ENCODE data around the gene POLR1B. TPM values are rescaled to one million over a fixed set of nuclear protein-coding genes. Genes with fewer than 3 reads are reported as not detected.

POLR1B gene
- total and polyA plus RNA-seq, 10 of the 15 experiments (the other 5 are each of a cell fraction or from before 2014, with no cell fraction given), result 13.4 to 55.8 (median 35.9) TPM

DNA sequence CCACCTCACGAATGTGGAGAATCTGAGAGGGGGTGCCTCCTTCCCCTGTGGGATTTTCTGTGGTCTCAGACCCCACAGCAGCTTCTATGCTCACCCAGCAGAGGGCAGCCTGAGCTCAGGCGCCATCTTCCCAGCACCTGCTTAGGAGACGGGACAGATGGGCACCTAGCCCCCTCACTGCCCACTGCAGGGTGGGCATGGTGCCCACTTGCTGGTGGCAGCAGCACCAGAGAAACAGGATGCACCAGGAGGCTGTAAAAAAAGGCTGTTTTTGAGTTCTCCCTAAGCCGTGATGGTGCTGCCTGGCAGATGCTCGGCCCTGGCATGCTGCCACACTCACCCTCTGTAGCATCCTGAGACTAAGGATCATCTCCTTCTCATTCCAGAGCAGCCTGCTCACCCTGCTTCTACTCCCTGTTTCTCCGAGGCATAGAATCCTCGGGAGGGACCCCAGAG lies 84.4 kb downstream of the POLR1B start (continued):
- TF ChIP-seq SREBF1 (IDR thresholded peaks at IDR 0.05; ENCODE audit: low read length) (no peak), JUND (IDR thresholded peaks at IDR 0.05; ENCODE audit: low read depth, low read length) (no peak), MEF2B (IDR thresholded peaks at IDR 0.05; ENCODE audit: partially characterized antibody, poor library complexity, severe bottlenecking) (peak; percentile 36), KAT2A (conservative IDR thresholded peaks at IDR 0.05; ENCODE audit: control insufficient read depth, low read depth, low read length) (no peak), ETV6 (conservative IDR thresholded peaks at IDR 0.05 in 1 of 2, IDR thresholded peaks at IDR 0.05 in 1 of 2; ENCODE audit: borderline replicate concordance in 1 of 2, low read depth in 1 of 2) (no peak), ZZZ3 (IDR thresholded peaks at IDR 0.05; ENCODE audit: control insufficient read depth, insufficient read length, low read depth) (no peak), CBX5 (IDR thresholded peaks at IDR 0.05; ENCODE audit: low read depth) (no peak), E2F4 (IDR thresholded peaks at IDR 0.05; ENCODE audit: low read depth, low read length) (no peak), BCL3 (IDR thresholded peaks at IDR 0.05; ENCODE audit: borderline replicate concordance, insufficient read depth, low read depth, low read length, poor library complexity, severe bottlenecking) (no peak), ZNF274 (IDR thresholded peaks at IDR 0.05; ENCODE audit: insufficient read depth, insufficient read length) (no peak), EED (IDR thresholded peaks at IDR 0.05; ENCODE audit: low read depth) (no peak), BMI1 (IDR thresholded peaks at IDR 0.05; ENCODE audit: borderline replicate concordance) (no peak), CEBPB (IDR thresholded peaks at IDR 0.05; ENCODE audit: borderline replicate concordance in 1 of 2, low read depth in 2 of 2, low read length in 2 of 2) (no peak), NFYB (IDR thresholded peaks at IDR 0.05; ENCODE audit: insufficient read depth, low read depth, low read length) (no peak), ATF2 (IDR thresholded peaks at IDR 0.05; ENCODE audit: low read length) (no peak)
- TF ChIP-seq, protein P1, sequence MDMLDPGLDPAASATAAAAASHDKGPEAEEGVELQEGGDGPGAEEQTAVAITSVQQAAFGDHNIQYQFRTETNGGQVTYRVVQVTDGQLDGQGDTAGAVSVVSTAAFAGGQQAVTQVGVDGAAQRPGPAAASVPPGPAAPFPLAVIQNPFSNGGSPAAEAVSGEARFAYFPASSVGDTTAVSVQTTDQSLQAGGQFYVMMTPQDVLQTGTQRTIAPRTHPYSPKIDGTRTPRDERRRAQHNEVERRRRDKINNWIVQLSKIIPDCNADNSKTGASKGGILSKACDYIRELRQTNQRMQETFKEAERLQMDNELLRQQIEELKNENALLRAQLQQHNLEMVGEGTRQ (IDR thresholded peaks at IDR 0.05; ENCODE audit: borderline replicate concordance, low read depth, low read length), result no peak
- TF ChIP-seq, protein P2, sequence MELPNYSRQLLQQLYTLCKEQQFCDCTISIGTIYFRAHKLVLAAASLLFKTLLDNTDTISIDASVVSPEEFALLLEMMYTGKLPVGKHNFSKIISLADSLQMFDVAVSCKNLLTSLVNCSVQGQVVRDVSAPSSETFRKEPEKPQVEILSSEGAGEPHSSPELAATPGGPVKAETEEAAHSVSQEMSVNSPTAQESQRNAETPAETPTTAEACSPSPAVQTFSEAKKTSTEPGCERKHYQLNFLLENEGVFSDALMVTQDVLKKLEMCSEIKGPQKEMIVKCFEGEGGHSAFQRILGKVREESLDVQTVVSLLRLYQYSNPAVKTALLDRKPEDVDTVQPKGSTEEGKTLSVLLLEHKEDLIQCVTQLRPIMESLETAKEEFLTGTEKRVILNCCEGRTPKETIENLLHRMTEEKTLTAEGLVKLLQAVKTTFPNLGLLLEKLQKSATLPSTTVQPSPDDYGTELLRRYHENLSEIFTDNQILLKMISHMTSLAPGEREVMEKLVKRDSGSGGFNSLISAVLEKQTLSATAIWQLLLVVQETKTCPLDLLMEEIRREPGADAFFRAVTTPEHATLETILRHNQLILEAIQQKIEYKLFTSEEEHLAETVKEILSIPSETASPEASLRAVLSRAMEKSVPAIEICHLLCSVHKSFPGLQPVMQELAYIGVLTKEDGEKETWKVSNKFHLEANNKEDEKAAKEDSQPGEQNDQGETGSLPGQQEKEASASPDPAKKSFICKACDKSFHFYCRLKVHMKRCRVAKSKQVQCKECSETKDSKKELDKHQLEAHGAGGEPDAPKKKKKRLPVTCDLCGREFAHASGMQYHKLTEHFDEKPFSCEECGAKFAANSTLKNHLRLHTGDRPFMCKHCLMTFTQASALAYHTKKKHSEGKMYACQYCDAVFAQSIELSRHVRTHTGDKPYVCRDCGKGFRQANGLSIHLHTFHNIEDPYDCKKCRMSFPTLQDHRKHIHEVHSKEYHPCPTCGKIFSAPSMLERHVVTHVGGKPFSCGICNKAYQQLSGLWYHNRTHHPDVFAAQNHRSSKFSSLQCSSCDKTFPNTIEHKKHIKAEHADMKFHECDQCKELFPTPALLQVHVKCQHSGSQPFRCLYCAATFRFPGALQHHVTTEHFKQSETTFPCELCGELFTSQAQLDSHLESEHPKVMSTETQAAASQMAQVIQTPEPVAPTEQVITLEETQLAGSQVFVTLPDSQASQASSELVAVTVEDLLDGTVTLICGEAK (IDR thresholded peaks at IDR 0.05; ENCODE audit: borderline replicate concordance), result no peak

Measured in GM12878 (cell line).